Activated CD4-positive, alpha-beta T cell treated with anti-CD3 and anti-CD28 coated beads, Interleukin-2, amount 50 U/mL, for 48 hours (primary cell): ENCODE measurements around the gene KCNE4.

ENCODE experiments used
- DNase-seq, 2 experiments: peaks; one replicate each; pipeline ENCODE4 v3.0.0-alpha.2; 2020

The KCNE4 gene, protein sequence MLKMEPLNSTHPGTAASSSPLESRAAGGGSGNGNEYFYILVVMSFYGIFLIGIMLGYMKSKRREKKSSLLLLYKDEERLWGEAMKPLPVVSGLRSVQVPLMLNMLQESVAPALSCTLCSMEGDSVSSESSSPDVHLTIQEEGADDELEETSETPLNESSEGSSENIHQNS

DNA sequence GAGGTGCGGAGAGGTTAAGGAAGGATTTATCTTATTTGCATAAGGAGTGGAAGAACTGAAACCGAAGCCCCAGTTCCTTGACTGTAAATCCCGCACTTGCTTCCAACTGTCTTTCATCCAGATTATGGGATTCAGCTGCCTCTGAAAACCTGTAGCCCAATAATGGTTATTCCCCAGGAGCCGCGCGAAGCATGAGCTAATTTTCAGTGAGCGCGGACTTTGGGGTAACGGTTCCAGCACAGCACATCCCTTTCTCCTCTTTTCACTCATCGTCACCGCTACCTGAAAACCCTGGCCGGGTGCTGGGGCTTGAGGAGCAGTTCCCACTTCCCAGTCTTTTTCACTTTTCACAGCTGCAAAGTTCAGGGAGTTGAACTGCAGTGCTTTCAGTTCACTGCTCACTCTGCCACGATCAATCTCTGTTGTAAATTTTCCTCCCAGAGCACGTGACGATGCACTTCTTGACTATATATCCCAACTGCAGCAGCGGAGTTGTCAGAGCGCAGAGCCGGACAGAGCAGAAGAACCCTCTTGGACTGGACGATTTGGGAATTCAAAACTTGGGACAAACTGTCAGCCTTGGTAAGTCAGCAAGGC lies at the start of gene KCNE4:
KCNE4 (plus strand) TSS at position 498 of the 597 bp plus-strand sequence. CDS start 641 bp downstream, outside the sequence.
- DNase-seq: no peak

DNA sequence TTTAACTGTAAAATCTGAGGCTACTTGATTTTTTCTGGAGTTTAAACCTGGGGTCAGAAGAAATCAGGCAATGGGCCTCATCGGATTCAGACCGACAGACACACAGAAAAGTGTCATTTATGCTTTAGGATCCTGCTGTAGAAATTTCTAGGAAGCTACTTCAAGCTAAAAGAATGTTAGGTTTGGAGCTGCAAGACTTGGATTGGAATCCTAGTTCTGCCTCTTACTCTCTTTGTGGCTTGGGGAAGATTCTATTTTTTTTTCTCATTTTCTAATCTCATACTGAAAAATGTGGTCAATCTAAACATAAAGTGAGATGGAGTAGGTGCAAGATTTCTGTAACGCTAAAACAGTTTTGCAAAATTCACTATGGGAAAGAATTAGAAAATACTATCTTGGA lies 48.8 kb upstream of the KCNE4 start:
- no peak for DNase-seq

DNA sequence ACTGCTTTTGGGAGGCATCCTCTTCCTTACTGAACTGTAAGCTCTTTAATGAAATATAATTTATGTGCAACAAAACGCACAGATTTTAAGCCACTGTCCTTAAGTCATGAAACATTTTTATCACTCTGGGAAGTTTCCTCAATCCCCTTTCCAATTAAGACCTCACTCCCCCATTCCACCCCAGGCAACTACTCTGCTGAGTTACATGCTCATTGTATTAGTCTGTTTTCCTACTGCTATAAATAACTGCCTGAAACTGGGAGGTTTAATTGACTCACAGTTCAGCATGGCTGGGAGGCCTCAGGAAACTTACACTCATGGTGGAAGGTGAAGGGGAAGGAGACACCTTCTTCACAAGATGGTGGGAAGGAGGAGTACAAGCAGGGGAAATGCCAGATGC lies 46.5 kb upstream of the KCNE4 start:
- DNase-seq: no peak

DNA sequence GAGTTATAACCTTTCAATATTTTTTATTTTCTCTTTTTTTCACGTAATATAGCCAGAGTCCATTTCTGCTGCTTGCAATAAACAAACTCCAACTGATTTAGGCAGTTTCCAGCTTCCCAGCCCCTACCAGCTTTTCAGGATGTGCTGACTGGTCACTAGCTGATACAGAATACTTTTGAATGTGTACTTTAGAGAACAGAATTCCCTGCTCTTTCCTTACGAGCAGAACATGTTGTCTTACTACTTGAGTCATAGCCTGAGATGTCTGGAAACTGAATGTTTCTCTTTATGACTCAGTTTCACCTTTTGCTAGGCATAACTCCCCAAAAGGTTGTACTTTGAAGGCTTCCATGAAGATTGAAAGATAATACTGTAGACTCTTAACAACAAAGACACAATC lies 44.5 kb upstream of the KCNE4 start:
- no peak for DNase-seq

DNA sequence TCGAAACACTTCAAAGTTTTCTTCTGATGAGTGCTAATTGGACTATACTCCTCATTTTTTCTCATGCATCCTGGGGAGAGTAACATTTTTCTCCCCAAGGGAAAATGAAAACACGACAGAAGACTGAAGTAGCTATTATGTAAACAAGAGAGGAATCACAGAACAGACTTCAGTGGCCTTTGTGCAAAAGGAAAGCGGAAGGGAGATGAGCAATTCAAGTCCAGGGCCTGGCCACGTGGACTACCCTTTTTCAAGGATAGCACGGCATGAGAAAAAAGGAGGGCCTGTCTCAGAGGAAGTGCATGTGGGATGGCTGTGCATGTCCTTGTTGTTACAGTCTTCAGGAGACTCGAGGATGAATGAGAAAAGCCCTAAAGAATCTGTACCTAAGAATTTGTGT lies 43.8 kb upstream of the KCNE4 start:
- DNase-seq: no peak

DNA sequence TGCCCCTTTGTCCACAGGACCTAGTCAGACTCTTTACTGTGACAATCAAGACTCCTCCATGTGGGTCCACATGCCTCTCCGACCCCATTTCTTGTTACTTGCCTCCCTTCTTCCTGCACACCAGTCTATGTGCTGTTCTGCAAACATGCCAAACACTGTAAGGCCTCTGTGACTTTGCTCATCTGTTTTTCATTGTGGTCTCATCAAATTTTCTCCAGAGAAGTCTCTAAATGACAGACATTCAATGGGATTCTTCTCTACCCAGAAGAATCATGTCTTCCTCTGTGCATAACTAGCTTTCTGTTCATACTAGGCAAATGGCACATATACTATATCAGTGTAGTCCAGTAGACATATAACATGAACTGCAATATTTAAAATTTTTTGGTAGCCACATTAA lies 43.0 kb upstream of the KCNE4 start:
- no peak for DNase-seq

DNA sequence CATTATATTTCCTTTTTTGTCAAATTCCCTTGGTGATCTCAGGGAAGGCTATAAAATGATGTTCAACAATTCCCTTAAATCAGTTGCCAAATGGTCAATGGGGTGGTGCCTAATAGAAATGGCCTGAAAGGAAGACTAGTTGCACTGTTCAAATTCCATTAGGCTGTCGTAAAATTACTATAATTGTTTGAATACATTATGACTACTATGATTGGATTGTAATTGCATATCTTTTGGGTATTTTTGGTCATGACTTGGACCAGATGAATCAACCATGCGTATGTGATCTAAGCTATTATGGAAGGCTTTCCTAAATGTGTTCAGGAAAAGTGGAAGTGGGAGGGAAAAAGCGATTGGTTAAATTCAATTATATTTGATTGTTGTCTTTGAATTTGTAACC lies 41.3 kb upstream of the KCNE4 start:
- DNase-seq: no peak

DNA sequence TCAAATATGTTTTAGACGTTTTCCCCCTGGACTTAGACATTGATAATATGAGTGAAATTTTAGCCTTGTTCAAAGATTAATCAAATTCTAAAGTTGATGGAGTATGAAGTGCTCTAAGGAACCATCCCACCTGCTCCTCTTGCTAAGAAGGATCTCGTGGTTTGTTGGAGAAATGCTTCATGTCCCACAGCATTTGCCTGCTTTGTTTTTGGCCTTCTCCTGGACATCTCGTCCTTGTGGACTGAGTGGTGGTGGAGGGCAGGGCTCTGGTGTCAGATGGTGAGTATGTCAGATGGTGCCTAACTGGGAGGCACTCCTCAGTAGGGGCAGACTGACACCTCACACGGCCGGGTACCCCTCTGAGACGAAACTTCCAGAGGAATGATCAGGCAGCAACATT lies 39.7 kb upstream of the KCNE4 start:
- DNase-seq: no peak

DNA sequence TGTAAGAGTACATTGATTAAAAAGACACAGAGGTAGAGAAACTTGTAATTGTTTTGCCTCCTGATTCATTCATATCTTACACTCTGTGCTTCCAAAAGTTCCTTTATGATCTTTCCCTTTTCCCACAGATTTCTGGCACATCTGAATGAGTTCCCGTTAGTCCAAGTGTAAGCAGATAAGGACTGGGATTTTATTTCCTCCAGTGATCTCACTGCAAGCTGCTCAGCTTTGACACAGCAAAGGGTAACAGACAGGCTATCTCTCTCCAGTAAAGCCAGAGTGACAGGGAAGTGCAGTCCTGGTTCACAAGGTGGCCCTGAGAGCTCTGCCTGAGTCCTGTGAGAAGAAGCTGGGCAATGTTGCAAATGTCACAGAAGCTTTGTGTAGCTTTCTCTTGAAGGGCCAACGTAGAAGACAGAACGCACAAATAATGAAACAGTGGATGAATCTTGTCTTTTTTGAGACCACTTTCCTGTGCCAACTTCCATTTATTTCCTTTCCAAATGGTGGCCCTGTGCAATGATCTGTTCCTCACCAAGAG lies 32.5 kb upstream of the KCNE4 start:
- DNase-seq: no peak

DNA sequence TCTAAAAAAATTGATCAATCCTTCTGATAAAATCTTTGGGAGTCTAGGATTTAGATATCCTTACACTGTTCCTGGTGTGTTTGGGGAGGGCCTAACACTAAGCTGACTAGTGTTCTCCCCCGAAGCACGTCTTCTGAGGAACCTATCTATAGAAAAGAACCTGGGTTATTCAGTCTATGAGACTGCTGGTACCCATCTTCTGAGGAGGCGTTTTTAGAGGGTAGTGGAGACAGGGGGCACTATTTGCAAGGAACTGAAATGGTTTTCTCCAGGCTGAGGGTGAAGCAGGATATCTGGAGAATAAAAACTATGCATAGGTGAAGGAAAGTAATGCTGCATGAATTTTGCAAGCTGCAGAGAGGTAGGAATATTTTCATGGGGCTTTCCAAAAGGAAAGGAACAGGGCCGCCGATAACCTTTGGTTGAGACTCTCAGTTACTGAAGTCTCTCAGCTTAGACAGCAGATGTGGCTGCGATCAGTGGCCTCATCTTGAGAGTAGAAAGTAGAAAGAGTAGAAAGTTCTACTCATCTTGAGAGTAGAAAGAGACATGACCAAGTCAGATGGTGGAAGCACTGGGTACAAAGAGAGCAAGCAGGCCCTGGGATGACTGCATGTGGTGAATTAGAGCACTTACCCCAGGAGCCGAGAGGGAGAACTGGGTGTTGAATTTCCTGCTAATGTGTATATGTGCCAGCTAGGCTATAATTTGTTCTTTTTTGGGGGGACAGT lies 31.8 kb upstream of the KCNE4 start:
- no peak for DNase-seq

DNA sequence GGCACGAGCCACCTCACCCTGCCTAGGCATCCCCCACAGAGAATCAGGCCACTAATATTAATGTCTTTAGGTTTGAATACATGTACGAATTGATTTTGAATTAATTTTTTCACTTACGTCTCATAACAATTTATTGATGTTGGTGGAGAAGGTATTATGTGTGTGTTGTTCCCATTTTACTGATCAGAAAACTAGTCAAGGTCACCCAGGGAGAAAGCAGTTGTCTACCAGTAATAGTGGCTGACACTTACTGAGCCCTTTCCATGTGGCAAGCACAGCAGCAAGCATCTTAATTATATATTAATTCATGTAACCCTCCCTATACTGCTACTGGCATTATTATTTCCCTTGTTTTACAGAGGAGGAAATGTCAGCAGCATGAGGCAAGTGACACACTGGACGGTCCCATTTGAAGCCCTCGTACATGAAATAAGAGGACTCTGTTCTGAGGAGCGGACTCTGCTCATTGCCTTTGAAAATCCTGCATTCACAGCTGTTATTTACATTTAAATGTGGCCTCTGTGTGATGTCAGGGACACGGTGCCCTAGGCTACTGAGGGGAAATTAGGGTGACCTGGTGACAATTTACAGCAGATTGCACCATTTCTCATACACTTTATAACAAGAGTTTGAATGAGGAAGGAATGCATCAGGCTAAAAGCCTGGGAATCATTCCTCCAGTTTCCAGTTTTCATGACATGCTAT lies 30.9 kb upstream of the KCNE4 start:
- DNase-seq: no peak

DNA sequence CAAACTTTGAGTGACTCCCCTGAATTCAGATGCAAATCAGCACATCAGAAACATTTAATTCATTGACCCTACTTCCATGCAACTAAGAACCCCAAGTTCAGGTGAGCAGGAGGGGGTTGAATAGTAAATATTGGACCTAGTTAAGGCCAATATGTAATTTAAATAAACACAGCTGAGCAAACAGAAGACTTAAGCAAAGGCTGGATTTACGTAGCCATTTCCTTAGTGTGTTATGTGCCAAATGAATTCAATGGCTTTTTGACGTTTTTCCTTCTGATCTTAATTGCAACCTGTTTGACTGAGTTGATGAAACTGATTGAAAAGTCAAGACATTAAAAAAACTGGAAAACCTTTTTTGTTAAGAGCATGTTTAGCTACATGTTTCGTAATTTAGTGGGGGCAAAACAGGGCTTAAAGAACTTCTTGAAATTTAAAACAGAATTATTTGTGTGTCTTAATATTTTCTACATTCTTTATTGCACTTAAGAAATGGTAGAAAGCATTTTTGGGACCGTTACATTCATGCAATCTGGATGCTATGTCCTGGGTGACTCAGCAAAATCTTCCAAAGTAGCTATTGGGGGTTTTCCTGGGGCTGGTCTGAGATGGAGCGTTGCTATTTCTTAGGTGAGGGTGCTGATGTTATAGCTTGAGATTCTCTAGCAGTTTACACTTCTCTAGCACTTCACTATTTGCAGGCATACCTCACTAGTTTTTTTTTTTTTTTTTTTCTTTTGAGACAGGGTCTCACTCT lies 25.5 kb upstream of the KCNE4 start:
- DNase-seq: no peak

DNA sequence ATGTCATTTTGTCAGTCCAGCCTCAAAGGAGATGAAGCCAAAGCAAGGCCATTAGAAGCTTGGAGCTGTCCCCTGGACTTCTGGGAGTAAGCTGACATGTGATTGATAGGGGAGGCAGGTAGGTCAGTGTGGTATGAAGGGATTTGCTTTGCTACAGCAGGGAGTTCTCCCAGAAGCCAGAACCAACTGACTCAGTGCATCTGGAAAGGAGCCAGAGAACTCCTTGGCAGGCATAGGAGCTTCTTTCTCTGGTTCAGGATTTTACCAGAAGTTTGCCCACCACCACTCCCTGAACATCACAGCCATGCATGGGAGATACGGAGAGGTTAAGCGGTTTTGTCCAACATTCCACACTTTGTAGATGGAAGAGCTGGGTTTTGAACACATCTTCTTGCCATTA lies 24.5 kb upstream of the KCNE4 start:
- no peak for DNase-seq

DNA sequence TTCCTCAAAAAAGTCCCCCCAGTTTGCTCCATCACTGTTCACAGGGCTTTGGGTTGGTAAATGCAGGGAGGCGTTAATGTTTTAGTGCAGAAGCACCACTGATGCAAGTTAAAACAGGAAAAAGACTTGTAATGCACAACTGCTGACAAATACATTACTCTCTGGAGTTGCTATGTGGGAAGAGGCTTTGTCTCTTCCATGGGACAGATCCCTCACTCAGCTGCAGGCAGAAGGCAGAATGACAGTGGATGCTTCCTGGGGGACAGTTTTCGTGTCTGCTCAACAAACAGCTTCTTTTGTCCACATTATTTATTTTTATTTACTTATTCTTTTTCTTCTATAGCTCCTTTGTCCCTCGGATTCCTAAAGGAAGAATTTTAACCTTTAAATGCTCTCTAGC lies 22.7 kb upstream of the KCNE4 start:
- no peak for DNase-seq

DNA sequence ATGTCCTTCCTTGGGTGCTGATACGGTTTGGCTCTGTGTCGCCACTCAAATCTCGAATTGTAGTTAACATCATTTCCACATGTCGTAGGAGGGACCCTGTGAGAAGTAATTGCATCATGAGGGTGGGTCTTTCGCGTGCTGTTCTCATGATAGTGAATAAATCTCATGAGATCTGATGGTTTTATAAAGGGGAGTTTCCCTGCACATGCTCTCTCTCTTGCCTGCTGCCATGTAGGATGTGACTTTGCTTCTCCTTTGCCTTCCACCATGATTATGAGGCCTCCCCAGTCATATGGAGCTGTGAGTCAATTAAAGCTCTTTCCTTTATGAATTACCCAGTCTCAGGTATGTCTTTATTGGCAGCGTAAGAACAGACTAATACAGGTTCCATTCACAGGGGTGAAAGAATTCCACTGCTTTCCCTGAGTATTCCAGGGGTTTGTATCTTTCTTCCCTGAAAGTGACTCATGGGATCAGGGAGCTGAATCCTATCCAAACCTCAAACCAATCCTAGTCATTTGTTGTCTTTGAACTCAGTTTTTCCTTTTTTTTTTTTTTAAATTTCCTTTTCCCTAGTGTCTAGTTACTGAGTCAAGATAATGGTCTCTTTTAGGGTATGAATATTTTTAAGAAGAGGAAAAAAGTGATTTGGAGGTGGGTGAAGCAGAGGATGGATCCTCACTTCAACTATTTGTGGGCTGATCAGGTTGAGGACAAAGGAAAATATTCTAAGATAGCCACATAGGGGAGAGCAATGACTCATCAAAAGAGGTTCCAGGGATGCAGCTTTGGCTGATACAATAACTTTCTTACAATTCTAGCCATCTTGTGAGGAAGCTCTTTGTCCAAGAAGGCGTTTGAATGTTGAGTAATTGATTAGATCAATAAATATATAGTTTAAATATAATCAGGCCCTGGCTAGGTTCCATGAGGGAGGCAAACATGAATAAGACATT lies 19.5 kb upstream of the KCNE4 start:
- DNase-seq: no peak

DNA sequence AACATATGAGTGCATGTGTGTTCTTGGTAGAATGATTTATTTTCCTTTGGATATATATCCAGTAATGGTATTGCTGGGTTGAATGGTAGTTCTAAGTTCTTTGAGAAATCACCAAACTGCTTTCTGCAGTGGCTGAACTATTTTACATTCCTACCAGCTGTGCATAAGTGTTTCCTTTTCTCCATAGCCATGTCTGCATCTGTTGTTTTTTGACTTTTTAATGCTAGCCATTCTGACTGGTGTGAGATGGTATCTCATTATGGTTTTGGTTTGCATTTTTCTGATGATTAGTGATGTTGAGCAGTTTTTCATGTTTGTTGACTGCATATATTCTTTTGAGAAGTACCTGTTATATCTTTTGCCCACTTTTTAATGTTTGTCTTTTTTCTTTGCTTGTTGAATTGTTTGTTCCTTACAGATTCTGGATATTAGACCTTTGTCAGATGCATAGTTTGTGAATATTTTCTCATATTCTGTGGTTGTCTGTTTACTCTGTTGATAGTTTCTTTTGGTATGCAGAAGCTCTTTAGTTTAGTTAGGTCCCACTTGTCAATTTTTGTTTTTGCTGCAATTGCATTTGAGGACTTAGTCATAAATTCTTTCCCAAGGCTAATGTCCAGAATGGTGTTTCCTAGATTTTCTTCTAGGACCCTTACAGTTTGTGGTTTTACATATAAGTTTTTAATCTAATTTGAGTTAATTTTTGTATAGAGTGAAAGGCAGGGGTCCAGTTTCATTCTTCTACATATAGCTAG lies 17.6 kb upstream of the KCNE4 start:
- no peak for DNase-seq

DNA sequence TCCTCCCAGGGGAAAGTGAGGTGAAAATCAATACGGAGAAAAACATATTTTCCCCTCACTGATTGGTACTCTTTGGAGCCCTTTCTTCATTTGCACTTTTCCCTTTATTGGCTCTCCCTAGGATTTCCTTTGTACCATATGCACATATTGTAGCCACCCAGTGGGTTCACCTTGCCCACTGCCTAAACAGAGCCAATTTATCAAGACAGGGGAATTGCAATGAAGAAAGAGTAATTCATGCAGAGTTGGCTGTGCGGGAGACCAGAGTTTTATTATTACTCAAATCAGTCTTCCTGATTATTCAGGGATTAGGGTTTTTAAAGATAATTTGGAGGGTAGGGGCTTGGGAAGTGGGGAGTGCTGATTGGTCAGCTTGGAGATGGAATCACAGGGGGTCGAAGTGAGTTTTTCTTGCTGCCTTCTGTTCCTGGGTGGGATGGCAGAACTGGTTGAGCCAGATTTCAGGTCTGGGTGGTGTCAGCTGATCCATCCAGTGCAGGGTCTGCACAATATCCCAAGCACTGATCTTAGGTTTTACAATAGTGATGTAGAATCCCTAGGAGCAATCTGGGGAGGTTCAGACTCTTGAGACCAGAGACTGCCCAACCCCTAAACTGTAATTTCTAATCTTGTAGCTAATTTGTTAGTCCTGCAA lies 15.1 kb upstream of the KCNE4 start:
- DNase-seq: no peak

DNA sequence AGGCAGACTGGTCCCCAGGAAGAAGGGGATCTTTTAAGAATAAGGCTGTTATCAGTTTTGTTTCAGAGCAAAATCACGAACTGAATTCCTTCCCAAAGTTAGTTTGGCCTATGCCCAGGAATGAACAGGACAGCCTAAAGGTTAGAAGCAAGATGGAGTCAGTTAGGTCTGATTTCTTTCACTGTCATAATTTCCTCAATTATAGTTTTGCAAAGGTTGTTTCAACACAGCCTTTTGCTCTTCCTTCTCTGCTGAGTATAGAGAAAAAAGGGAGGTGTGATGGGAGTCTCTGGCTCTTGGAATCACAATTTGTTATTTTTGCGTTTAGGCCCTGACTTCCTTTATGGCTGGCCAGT lies 14.6 kb upstream of the KCNE4 start:
- no peak for DNase-seq

DNA sequence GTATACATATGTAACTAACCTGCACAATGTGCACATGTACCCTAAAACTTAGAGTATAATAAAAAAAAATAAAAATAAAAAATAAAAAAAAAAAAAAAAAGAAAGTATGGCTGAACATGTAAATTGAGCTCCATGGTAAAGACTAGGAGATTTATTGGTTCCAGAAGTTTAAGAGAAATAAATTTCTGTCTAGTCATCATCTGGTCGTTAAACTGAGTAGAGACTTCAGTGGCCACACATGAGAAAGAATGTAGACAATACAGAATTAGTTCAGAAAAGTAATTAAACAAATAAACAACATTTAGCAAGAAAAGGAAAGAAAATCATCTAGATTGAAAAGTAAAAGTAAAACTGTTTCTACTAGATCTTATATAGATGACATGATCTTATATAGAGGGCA lies 12.4 kb upstream of the KCNE4 start:
- no peak for DNase-seq

DNA sequence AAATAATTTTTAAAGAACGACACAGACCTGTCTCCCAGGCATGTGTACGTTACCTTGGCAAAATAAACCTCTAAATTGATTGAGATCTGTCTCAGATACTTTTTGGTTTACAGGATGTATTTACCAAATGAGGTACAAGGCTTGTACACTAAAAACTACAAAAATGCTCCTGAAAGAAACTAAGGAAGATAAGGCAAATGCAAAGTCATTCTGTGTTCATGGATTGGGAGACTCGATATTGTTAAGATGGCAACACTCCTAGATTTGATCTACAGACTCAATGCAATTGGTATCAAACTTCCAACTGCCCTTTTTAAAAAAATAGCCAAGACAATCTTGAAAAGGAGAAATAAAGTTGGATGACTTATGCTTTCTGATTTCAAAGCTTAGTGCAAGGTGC lies 11.5 kb upstream of the KCNE4 start:
- DNase-seq: no peak
